Right ventricle myocardium superior (tissue), 1 donor: ENCODE results near the gene PLSCR1. TPM values are rescaled to one million over a fixed set of nuclear protein-coding genes. Genes with fewer than 3 reads are reported as not detected.

ENCODE experiments used
- total RNA-seq: library from RNA; stranded (reverse); fragmentation: NEBNext Ultra II Directional; extraction: Animal tissue kit (Norgen Biotek cat#: 25700); gene quantifications from one replicate; pipeline ENCODE4 v1.2.1, GENCODE V29; 2021
- donor health status: DM: no; HTN: yes; CAD: no; lungs with severe emphysema.

PLSCR1 gene
- total RNA-seq, 1 donor from 2014 or later: 26.0 TPM

Other genes with a start within 250 kb of the PLSCR1 start
- gene PLSCR2, start 75.0 kb downstream of the PLSCR1 start, total RNA-seq: not detected
- gene PLSCR5, start 60.7 kb upstream of the PLSCR1 start, total RNA-seq: not detected